Keratinocyte (primary cell): Measurements from ENCODE around the gene PCNT.

Experiments
- CTCF ChIP-seq, 3 experiments: IDR thresholded peaks in 1 of 3; conservative IDR thresholded peaks in 1 of 3; optimal IDR thresholded peaks in 1 of 3; 2 replicates in 2 of 3; 3 replicates in 1 of 3; pipeline versions ENCODE3 to v1.5.1; 2011; ENCODE audit warnings: low read length in 3 of 3, mild to moderate bottlenecking in 3 of 3, moderate library complexity in 2 of 3, control low read depth in 1 of 3, inconsistent platforms in 1 of 3; ENCODE audit not compliant: insufficient read depth in 2 of 3; ENCODE audit errors: extremely low read depth in 1 of 3
- EZH2 ChIP-seq: IDR thresholded peaks from one replicate; pipeline ENCODE4 v1.6.1; 2012; ENCODE audit warnings: inconsistent platforms, mild to moderate bottlenecking, low read length, moderate library complexity

DNA sequence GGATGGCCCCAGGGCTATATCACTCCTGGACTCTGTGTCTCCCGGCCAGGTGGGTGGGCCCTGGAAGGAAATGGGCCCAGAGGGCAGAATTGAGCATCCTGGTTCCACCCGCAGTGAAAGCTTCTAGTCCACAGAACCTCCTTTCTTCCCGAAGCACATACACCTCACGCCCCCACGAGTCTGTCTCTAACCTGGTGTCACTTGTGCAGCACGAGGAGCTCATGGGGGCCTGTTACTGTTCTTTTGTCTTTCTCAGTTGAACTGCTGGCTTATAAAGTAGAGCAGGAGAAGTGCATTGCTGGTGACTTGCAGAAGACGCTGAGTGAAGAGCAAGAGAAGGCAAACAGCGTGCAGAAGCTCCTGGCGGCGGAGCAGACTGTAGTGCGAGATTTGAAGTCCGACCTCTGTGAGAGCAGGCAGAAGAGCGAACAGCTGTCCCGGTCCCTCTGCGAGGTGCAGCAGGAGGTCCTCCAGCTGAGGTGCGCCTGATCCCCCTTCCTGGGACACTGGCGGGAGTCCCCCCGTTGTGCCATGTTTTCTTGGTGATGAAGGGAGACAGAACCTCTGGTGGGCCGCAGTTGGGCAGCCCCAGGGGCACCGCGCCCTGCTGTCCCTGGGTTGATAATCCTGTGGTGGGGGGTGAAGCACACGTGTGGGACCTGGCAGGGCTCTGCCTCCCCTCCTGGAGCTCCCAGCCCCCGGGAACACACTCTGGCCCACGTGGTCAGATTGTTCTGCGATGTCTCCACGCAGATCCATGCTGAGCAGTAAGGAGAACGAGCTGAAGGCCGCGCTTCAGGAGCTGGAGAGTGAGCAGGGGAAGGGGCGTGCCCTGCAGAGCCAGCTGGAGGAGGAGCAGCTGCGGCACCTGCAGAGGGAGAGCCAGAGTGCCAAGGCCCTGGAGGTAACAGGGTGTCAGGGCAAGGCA lies 106.1 kb downstream of the PCNT start:
- TF ChIP-seq CTCF (optimal IDR thresholded peaks at IDR 0.05 in 1 of 3, IDR thresholded peaks at IDR 0.05 in 1 of 3, conservative IDR thresholded peaks at IDR 0.05 in 1 of 3; ENCODE audit: extremely low read depth in 1 of 3, insufficient read depth in 2 of 3, low read length in 3 of 3) (no peak), EZH2 (no peak)
